ENCODE results near the gene ARL17B. TPM values are rescaled to one million over a fixed set of nuclear protein-coding genes. Genes with fewer than 3 reads are reported as not detected.
"Not testable (repeated sequence)": the region's sequence is repeated elsewhere in the genome, so short reads cannot be mapped to it uniquely, and the experiment has no call there.

The ARL17B gene
- total RNA-seq, 1 experiment from 2014 or later: 11.1 TPM

DNA sequence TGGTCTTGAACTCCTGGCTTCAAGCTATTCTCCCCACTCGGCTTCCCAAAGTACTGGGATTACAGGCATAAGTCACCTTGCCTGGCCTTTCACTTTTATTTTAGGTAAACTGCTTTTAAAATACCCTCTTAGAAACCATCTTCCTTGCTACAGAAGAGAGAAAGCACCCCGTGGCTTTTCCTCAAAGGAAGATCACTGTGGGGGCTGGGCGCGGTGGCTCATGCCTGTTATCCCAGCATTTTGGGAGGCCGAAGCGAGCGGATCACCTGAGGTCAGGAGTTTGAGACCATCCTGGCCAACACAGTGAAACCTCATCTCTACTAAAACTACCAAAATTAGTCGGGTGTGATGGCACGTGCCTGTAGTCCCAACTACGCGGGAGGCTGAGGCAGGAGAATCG lies 78.9 kb downstream of the ARL17B start:
- H3K79me2 ChIP-seq (ENCODE audit: low read length); POLR2A ChIA-PET (ENCODE audit: unreplicated experiment); H3K4me3 ChIP-seq (ENCODE audit: low read length); H3K27ac ChIP-seq (ENCODE audit: low read length); intact Hi-C loops (cut with micrococcal nuclease); H3K36me3 ChIP-seq (ENCODE audit: low read depth, low read length); H3F3A ChIP-seq (ENCODE audit: low read length, unreplicated experiment); H4K20me1 ChIP-seq (ENCODE audit: low read length); ATAC-seq; DNase-seq; BruUV-seq (replicated peaks); H3K9ac ChIP-seq (ENCODE audit: low read length); H3K9me3 ChIP-seq (ENCODE audit: low read length); H3K9me2 ChIP-seq (replicated peaks; ENCODE audit: low read length); H3K27me3 ChIP-seq (ENCODE audit: low read length); H3K4me2 ChIP-seq (ENCODE audit: low read length); CTCF ChIA-PET; H2AFZ ChIP-seq (ENCODE audit: low read length): not testable (repeated sequence)
- H3K4me1 ChIP-seq (ENCODE audit: insufficient read depth, low read length): peaks cover 38% of the 10 kb centered on the region

DNA sequence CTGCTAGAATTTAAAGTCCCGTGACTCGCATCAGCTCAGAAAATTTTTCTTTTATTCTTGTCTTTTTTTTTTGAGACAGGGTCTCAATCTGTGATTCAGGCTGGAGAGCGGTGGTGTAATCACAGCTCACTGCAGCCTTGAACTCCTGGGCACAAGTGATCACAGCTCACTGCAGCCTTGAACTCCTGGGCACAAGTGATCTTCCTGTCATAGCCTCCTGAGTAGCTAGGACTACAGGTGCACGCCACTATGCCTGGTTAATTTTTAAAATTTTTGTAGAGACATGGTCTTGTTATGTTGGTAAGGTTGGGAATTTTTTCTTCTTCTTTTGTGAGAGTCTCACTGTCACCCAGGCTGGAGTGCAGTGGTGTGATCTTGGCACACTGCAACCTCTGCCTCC lies 80.2 kb downstream of the ARL17B start:
- H3K4me3 ChIP-seq (ENCODE audit: low read length); H3K27me3 ChIP-seq (ENCODE audit: low read length); DNase-seq; H3K9me2 ChIP-seq (replicated peaks; ENCODE audit: low read length); CTCF ChIA-PET; H3K27ac ChIP-seq (ENCODE audit: low read length); ATAC-seq; POLR2A ChIA-PET (ENCODE audit: unreplicated experiment); H3K36me3 ChIP-seq (ENCODE audit: low read depth, low read length); intact Hi-C loops (cut with micrococcal nuclease); H3K9me3 ChIP-seq (ENCODE audit: low read length); BruUV-seq (replicated peaks); H3K9ac ChIP-seq (ENCODE audit: low read length); H3K79me2 ChIP-seq (ENCODE audit: low read length); H3F3A ChIP-seq (ENCODE audit: low read length, unreplicated experiment); H2AFZ ChIP-seq (ENCODE audit: low read length); H3K4me2 ChIP-seq (ENCODE audit: low read length); H4K20me1 ChIP-seq (ENCODE audit: low read length): not testable (repeated sequence)
- peaks cover 27% of the 10 kb centered on the region for H3K4me1 ChIP-seq (ENCODE audit: insufficient read depth, low read length)

DNA sequence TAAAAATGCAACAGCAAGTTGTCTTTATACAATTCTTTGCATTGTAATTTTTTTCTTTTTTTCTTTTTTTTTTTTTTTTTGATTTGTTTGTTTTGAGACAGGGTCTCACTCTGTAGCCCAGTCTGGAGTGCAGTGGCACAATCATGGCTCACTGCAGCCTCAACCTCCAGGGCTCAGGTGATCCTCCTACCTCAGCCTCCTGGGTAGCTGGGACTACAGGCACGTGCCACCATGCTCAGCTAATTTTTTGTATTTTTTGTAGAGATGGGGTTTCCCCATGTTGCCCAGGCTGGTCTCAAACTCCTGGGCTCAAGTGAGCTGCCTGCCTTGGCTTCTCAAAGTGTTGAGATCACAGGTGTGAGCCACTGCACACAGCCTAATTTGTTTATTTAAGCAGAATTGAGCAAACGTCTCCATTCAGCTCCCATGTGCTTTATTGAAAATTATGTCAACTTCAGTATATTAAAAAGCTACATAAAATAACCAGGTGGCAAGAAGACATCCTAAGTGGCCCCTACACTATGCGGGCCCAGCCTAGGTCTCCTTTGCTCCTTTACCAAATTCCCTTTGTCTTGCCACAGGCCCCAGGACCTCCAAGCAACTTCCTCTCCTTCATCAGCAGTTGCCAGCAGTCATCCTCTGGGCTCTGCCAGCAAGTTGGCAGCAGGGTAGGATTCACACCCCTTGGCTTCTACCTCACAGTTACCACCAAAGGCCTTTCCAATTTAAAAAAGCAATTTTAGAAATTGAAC lies 84.7 kb downstream of the ARL17B start:
- H3K9me2 ChIP-seq (replicated peaks; ENCODE audit: low read length); H3K27me3 ChIP-seq (ENCODE audit: low read length); H3F3A ChIP-seq (ENCODE audit: low read length, unreplicated experiment); DNase-seq; BruUV-seq (replicated peaks); H3K9me3 ChIP-seq (ENCODE audit: low read length); H3K4me3 ChIP-seq (ENCODE audit: low read length); H3K4me1 ChIP-seq (ENCODE audit: insufficient read depth, low read length); POLR2A ChIA-PET (ENCODE audit: unreplicated experiment); H3K27ac ChIP-seq (ENCODE audit: low read length); H3K9ac ChIP-seq (ENCODE audit: low read length); H4K20me1 ChIP-seq (ENCODE audit: low read length); H3K4me2 ChIP-seq (ENCODE audit: low read length); H3K79me2 ChIP-seq (ENCODE audit: low read length); H3K36me3 ChIP-seq (ENCODE audit: low read depth, low read length); H2AFZ ChIP-seq (ENCODE audit: low read length); intact Hi-C loops (cut with micrococcal nuclease); ATAC-seq: not testable (repeated sequence)
- CTCF ChIA-PET: interaction anchor here (0.6 kb wide), 1 partner anchor 64 kb away, joined by 4 read pairs; no protein-coding TSS in a partner anchor

DNA sequence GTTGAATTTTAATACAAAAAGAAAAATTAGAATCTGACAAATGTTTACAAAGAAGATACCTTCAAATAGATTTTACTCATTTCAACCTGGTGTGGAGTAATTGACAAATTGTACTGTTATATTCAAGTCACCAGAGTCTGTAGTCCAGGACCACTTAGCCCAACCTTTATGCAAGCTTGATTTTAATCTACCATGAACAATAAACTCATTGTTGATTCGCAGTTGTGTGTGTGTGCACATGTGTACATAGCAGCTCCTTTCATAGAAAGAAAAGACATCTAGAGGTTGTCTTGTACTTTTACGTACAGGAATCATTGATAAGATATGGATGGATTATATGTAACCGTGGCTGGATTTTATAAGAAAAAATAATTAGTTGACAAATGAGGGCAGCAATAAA lies 87.3 kb downstream of the ARL17B start:
- no TSS peak for BruUV-seq (replicated peaks)
- POLR2A ChIA-PET (ENCODE audit: unreplicated experiment): no interaction called here
- Histone ChIP-seq H3K4me1 (ENCODE audit: insufficient read depth, low read length) (0 out of 2 replicates have a peak, but pooled peaks cover under 1% of the 10 kb centered on the region), H3K4me2 (ENCODE audit: low read length) (no peak overlapping the region), H3K9ac (ENCODE audit: low read length) (no peak overlapping the region), H3K36me3 (ENCODE audit: low read depth, low read length) (no peaks in the 10 kb centered on the region), H3K9me3 (ENCODE audit: low read length) (no peaks in the 10 kb centered on the region), H3K27ac (ENCODE audit: low read length) (no peak overlapping the region), H3F3A (ENCODE audit: low read length, unreplicated experiment) (no peaks in the 10 kb centered on the region), H3K79me2 (ENCODE audit: low read length) (no peaks in the 10 kb centered on the region), H3K9me2 (replicated peaks; ENCODE audit: low read length) (no peaks in the 10 kb centered on the region), H4K20me1 (ENCODE audit: low read length) (no peaks in the 10 kb centered on the region), H3K27me3 (ENCODE audit: low read length) (no peaks in the 10 kb centered on the region), H3K4me3 (ENCODE audit: low read length) (no peak overlapping the region), H2AFZ (ENCODE audit: low read length) (no peak overlapping the region)
- intact Hi-C loops (cut with micrococcal nuclease): no loop called here
- no peak for ATAC-seq
- no peak for TF ChIP-seq EZH2phosphoT487 (IDR thresholded peaks at IDR 0.05; ENCODE audit: borderline replicate concordance, low read length)
- TF ChIP-seq, protein P1, sequence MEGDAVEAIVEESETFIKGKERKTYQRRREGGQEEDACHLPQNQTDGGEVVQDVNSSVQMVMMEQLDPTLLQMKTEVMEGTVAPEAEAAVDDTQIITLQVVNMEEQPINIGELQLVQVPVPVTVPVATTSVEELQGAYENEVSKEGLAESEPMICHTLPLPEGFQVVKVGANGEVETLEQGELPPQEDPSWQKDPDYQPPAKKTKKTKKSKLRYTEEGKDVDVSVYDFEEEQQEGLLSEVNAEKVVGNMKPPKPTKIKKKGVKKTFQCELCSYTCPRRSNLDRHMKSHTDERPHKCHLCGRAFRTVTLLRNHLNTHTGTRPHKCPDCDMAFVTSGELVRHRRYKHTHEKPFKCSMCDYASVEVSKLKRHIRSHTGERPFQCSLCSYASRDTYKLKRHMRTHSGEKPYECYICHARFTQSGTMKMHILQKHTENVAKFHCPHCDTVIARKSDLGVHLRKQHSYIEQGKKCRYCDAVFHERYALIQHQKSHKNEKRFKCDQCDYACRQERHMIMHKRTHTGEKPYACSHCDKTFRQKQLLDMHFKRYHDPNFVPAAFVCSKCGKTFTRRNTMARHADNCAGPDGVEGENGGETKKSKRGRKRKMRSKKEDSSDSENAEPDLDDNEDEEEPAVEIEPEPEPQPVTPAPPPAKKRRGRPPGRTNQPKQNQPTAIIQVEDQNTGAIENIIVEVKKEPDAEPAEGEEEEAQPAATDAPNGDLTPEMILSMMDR (conservative IDR thresholded peaks at IDR 0.05; ENCODE audit: low read depth, low read length): no peak
- no peak for TF ChIP-seq EZH2 (IDR thresholded peaks at IDR 0.05; ENCODE audit: low read length, unreplicated experiment)
- CTCF ChIA-PET: interaction anchor here (0.5 kb wide), 1 partner anchor 14 kb away, joined by 9 read pairs; no protein-coding TSS in a partner anchor
- DNase-seq: no peak
